ENCODE measurements around the gene ACTR6. TPM values are rescaled to one million over a fixed set of nuclear protein-coding genes. Genes with fewer than 3 reads are reported as not detected.

ACTR6 gene
- total RNA-seq, 6 donors from 2014 or later, result 3.6 to 27.7 (median 16.3) TPM

DNA sequence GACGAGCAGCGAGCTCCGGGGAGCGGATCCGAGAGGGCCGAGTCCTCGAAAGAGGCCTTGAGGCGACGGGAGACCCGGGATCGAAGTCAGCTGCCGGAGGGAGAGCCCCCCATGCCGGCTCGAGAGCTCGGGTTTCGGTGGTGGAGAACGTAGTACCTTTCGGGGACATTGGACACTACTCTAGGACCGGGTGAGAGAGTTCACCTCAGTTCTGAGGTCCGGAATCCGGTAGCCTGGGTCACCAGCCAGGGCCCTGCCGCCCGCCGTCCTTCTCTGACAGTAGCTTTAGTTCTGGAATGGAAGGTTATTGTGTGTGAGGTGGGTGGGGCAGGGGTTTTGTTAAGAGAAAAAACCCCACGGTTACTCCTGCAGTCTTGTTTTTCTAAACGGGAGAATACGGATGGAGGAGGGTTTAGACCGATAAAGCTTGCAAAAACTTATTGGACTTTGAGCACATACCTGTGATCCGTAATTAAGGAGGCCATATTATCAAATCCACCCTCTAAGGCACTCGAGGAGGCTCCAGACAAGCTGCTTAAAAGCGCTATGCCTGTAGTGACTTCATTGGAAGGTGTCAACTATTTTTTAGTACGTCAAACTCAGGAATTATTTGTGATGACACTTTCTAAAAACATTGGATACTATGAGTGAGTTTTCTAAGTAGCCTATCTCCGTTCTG, 67.1 kb downstream of the ACTR6 start:
- TF ChIP-seq, protein P1, sequence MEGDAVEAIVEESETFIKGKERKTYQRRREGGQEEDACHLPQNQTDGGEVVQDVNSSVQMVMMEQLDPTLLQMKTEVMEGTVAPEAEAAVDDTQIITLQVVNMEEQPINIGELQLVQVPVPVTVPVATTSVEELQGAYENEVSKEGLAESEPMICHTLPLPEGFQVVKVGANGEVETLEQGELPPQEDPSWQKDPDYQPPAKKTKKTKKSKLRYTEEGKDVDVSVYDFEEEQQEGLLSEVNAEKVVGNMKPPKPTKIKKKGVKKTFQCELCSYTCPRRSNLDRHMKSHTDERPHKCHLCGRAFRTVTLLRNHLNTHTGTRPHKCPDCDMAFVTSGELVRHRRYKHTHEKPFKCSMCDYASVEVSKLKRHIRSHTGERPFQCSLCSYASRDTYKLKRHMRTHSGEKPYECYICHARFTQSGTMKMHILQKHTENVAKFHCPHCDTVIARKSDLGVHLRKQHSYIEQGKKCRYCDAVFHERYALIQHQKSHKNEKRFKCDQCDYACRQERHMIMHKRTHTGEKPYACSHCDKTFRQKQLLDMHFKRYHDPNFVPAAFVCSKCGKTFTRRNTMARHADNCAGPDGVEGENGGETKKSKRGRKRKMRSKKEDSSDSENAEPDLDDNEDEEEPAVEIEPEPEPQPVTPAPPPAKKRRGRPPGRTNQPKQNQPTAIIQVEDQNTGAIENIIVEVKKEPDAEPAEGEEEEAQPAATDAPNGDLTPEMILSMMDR (IDR thresholded peaks at IDR 0.05), result no peak
- TF ChIP-seq POLR2AphosphoS5 (IDR thresholded peaks at IDR 0.05) (no peak), POLR2A (IDR thresholded peaks at IDR 0.05) (no peak), EP300 (IDR thresholded peaks at IDR 0.05) (no peak)

DNA sequence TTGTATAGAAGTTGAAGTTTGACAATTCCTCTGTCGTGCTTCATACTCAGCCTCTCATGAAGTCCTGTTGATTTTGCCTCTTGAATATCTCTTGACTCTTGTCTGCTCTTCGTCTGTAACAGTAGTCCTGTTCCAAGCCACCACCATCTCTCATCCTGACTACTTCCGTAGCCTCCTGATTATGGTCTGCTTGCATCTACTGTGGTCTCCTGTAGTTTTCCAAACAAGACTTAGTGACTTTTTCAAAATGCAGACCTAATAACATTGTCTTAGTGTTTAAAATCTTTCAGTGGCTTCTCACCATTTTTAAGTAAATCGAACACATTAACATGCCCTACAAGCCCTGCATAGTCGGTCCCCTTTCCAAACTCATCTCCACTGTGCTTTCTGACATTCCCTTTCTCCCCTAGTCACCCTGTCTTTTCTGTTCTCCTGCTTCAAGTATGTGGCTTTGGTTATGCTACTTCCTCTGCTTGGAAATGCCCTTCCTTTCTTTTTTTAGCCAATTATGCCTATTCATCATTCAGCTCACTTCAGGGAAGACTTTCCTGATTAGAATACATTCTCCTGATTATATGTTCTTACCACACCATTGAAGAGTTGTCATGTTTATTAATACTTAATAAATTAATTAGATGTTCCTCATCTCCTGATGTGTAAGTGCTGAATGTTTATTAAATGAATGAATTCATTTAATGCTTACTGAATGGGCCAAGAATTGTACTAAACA, 68.4 kb downstream of the ACTR6 start:
- ATAC-seq (ENCODE audit: low FRiP score in 2 of 2), result no peak
- H3K36me3 ChIP-seq, result no peaks in the 10 kb centered on the region
- no peak for DNase-seq
- WGBS, 2 donors, result 38 to 39% methylated on average over 5 of the region's 5 CpGs
- no peaks in the 10 kb centered on the region for H3K27me3 ChIP-seq
- H3K4me3 ChIP-seq, result peak overlapping the region in 2 of 4 donors; percentile 83 to 91
- peaks cover 22 to 45% (median 35%) of the 10 kb centered on the region in 4 donors for H3K4me1 ChIP-seq
- no peaks in the 10 kb centered on the region for H3K9me3 ChIP-seq
- TF ChIP-seq POLR2A (IDR thresholded peaks at IDR 0.05) (no peak), EP300 (IDR thresholded peaks at IDR 0.05) (no peak), POLR2AphosphoS5 (IDR thresholded peaks at IDR 0.05) (no peak)
- TF ChIP-seq, protein P1 (IDR thresholded peaks at IDR 0.05), result no peak
- H3K27ac ChIP-seq, result peak overlapping the region in 1 of 4 donors; percentile 100

More for the DNA sequence above, 67.1 kb downstream of the ACTR6 start:
- DNase-seq (peak in 1 of 2 donors; percentile 36), ATAC-seq (ENCODE audit: low FRiP score in 2 of 2) (peak in 1 of 2 donors; percentile 25)
- Histone ChIP-seq H3K27me3 (no peaks in the 10 kb centered on the region), H3K4me3 (peak overlapping the region; percentile 66 to 92 (median 87)), H3K9me3 (no peaks in the 10 kb centered on the region), H3K36me3 (no peaks in the 10 kb centered on the region), H3K27ac (peak overlapping the region; percentile 96 to 100 (median 97)), H3K4me1 (peaks cover 22 to 37% (median 31%) of the 10 kb centered on the region in 4 donors)
- 0 to 4% methylated on average over 9 to 27 of the region's 33 CpGs for WGBS, 2 donors

DNA sequence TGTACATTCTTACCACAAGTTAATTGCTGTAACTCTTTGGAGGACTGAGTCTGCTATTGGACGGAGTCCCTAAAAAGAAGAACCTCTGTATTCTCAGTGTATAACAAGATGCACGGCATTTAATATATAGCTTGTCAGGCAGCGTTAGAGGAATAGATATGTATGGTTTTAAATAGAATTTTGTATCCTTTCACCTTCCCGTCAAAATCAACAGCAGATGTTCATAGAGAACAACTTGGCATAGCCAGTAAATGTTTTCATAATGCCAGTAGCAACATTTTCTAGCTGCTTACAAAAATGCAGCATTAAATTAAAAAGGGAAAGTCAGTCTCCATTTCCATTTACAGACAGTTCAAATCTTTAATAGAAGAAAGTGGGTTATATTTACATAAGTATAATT, 73.2 kb downstream of the ACTR6 start:
- TF ChIP-seq EP300 (IDR thresholded peaks at IDR 0.05), result no peak
- TF ChIP-seq POLR2A (IDR thresholded peaks at IDR 0.05), result no peak
- TF ChIP-seq, protein P1 (IDR thresholded peaks at IDR 0.05), result no peak
- no peak for TF ChIP-seq POLR2AphosphoS5 (IDR thresholded peaks at IDR 0.05)
- DNase-seq (no peak), ATAC-seq (ENCODE audit: low FRiP score in 2 of 2) (no peak)
- Histone ChIP-seq H3K36me3 (no peaks in the 10 kb centered on the region), H3K27me3 (no peaks in the 10 kb centered on the region), H3K27ac (no peak overlapping the region), H3K4me1 (peaks cover 10 to 40% (median 28%) of the 10 kb centered on the region in 4 donors), H3K4me3 (no peak overlapping the region), H3K9me3 (no peaks in the 10 kb centered on the region)
- WGBS, 2 donors, result 90 to 92% methylated on average over 4 of the region's 4 CpGs

Small RNA genes within 50 kb of the gene (small RNA-seq; reads per million reads assigned to genes)
- 0 reads per million in 4 donors for gene MIR1827
- gene RF00019, result 0 reads per million in 4 donors
- 0 reads per million in 4 donors for gene RN7SL176P

Other genes with a start within 250 kb of the ACTR6 start
- 10 to 100 TPM in 2 of 6 donors, 1 to 10 TPM in 4; 5.1 to 23.7 (median 7.2) TPM for gene ANKS1B, start 215.9 kb upstream of the ACTR6 start, total RNA-seq
- gene BLTP3B, start 57.9 kb upstream of the ACTR6 start, total RNA-seq, result 10 to 100 TPM; 12.8 to 37.5 (median 28.7) TPM
- gene DEPDC4, start 66.3 kb downstream of the ACTR6 start, total RNA-seq, result 1 to 10 TPM in 3 of 6 donors, under 1 TPM in 1, not detected in 2; 0.30 to 1.6 (median 1.3) TPM
- gene SCYL2, start 66.4 kb downstream of the ACTR6 start, total RNA-seq, result 10 to 100 TPM; 39.1 to 74.1 (median 40.7) TPM
- under 1 TPM in 4 of 6 donors, not detected in 2; 0.11 to 0.55 (median 0.36) TPM for gene SLC17A8, start 156.3 kb downstream of the ACTR6 start, total RNA-seq